Psoas muscle (tissue), 8 donors: ENCODE results near the gene GDPD5. TPM values are rescaled to one million over a fixed set of nuclear protein-coding genes. Genes with fewer than 3 reads are reported as not detected.

ENCODE experiments used
- ATAC-seq, 4 donors: fragments of 200-7000 bp; cut with Tn5 transposase; one replicate each; pipeline ENCODE4 v1.9.1; 2020; ENCODE audit warnings: moderate library complexity in 3 of 4, mild to moderate bottlenecking in 2 of 4
- DNase-seq, 2 donors: peaks; one replicate each; pipeline ENCODE4 v3.0.0-alpha.2; 2020
- H3K27ac ChIP-seq: fragments of 200-600 bp; one replicate; pipeline ENCODE4 v1.8.0; 2022
- H3K27me3 ChIP-seq, 3 donors: fragments of 200-600 bp in 1 of 3; one replicate each; pipeline versions ENCODE4 v1.6.1 to v1.8.0; 2013 to 2022; ENCODE audit warnings: low read length in 2 of 3, mild to moderate bottlenecking in 2 of 3, moderate library complexity in 1 of 3; ENCODE audit not compliant: insufficient read depth in 3 of 3
- H3K36me3 ChIP-seq, 2 donors: fragments of 200-600 bp in 1 of 2; one replicate each; pipeline versions ENCODE4 v1.6.1 to v1.8.0; 2013 to 2022; ENCODE audit warnings: low read depth in 1 of 2, mild to moderate bottlenecking in 1 of 2, moderate library complexity in 1 of 2; ENCODE audit not compliant: insufficient read depth in 1 of 2
- H3K4me1 ChIP-seq: fragments of 200-600 bp; one replicate; pipeline ENCODE4 v1.8.0; 2022
- H3K4me3 ChIP-seq: fragments of 200-600 bp; one replicate; pipeline ENCODE4 v1.8.0; 2022; ENCODE audit warnings: mild to moderate bottlenecking
- H3K9me3 ChIP-seq: fragments of 200-600 bp; one replicate; pipeline ENCODE4 v1.8.0; 2022
- WGBS, 3 donors: extraction: QIAGEN DNeasy Blood & Tissue Kit; methylation state at CpG; one replicate each; pipeline versions ENCODE4 v1.1.6 to v1.1.7; 2013; 5-methylcytosine and 5-hydroxymethylcytosine counted together
- intact Hi-C, 2 donors: fragments of 100-400 bp; cut with DNase I; formaldehyde crosslinking; loops; one replicate each; pipeline versions ENCODE4 v1.11.0 to v1.14.2; 2022
- polyA plus RNA-seq, 3 donors: library from polyadenylated mRNA; stranded (reverse); fragments of 200-250 nt; gene quantifications; one replicate each; pipeline ENCODE4 v1.2.3, GENCODE V29; 2013
- total RNA-seq, 4 donors: library from RNA; stranded (reverse); fragmentation: NEBNext Ultra II Directional in 2 of 4; extraction: Animal tissue kit (Norgen Biotek cat#: 25700) in 2 of 4; gene quantifications; one replicate each; pipeline versions ENCODE4 v1.2.1 to v1.2.4, GENCODE V29; 2021 to 2023
- TF ChIP-seq, protein P1 (sequence below): fragments of 200-600 bp; IDR thresholded peaks from one replicate; pipeline ENCODE4 v1.8.0; 2022; ENCODE audit warnings: antibody characterized with exemption
- donor health status: healthy with polysubstance abuse.
- donor health status: DM: no; HTN: no; CAD: no; lungs with moderate emphysema.
- donor health status: Bipolar disorder and iron deficiency.
- donor health status: healthy.
- donor health status: DM: yes; HTN: yes; CAD: no.
- donor health status: DM: no; HTN: no; CAD: no.
- donor health status: DM: no; HTN: no; CAD: no.
- donor health status: DM: yes; HTN: yes; CAD: no.

Gene GDPD5
- total and polyA plus RNA-seq, 7 donors: 2.7 to 16.5 (median 11.5) TPM

DNA sequence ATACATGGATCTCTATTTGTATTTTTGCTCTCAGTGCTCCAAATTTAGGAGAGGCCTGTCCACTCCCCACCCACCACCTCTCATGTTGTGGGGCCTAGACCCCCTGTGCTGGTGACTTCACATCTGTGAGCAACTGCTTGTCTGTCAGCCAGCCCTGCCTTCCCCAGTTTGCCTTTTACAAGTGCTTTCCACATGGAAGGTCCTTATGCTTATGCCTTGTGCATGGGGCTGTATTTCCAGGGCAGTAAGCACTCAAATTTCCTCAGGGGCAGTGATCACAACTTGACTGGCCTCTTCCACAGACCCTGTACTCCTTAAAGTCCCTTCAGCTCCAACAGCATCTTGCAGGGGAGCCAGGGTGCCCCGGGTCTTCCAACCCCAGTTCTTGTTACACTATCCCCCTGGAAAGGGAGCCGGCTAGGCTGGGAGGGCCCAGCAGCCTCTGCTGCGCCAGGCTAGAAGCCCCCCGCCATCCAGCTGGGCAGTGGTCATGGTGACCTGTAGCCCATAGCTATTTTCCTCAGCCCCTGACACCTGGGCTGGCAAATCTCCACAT is 29.9 kb downstream of the GDPD5 start:
- 77 to 85% (median 82%) methylated on average over 4 of the region's 4 CpGs for WGBS, 3 donors
- H3K9me3 ChIP-seq: no peaks in the 10 kb centered on the region
- TF ChIP-seq, protein P1, sequence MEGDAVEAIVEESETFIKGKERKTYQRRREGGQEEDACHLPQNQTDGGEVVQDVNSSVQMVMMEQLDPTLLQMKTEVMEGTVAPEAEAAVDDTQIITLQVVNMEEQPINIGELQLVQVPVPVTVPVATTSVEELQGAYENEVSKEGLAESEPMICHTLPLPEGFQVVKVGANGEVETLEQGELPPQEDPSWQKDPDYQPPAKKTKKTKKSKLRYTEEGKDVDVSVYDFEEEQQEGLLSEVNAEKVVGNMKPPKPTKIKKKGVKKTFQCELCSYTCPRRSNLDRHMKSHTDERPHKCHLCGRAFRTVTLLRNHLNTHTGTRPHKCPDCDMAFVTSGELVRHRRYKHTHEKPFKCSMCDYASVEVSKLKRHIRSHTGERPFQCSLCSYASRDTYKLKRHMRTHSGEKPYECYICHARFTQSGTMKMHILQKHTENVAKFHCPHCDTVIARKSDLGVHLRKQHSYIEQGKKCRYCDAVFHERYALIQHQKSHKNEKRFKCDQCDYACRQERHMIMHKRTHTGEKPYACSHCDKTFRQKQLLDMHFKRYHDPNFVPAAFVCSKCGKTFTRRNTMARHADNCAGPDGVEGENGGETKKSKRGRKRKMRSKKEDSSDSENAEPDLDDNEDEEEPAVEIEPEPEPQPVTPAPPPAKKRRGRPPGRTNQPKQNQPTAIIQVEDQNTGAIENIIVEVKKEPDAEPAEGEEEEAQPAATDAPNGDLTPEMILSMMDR: no peak
- peaks cover 18% of the 10 kb centered on the region for H3K4me1 ChIP-seq
- no peak overlapping the region for H3K27ac ChIP-seq
- no peak for ATAC-seq
- peak in 1 of 2 donors; percentile 35 for DNase-seq
- no peaks in the 10 kb centered on the region for H3K27me3 ChIP-seq
- no peaks in the 10 kb centered on the region for H3K36me3 ChIP-seq
- intact Hi-C loops: no loop called here
- no peak overlapping the region for H3K4me3 ChIP-seq

DNA sequence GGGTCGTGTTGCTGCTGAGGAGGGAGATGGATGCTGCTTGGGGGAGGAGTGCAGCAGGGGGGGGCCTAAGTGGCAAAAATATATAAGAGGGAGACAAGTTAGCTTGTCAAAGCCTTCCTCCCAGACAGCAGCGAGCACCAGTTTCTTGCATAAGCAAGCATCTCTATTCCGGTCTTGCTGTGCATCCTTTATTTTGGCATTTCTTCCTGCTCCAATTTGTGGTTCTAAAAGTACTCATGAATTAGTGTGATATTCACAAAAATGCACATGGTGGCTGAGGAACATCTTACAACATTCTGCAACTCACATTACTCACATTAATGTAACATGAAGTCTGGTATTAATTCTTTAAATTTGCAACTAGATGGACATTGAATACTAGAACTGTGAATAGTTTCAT is 32.1 kb downstream of the GDPD5 start:
- H3K36me3 ChIP-seq: no peaks in the 10 kb centered on the region
- ATAC-seq: no peak
- 88 to 91% (median 90%) methylated on average over 3 of the region's 3 CpGs for WGBS, 3 donors
- TF ChIP-seq, protein P1: no peak
- intact Hi-C loops: no loop called here
- H3K27ac ChIP-seq: no peak overlapping the region
- peaks cover 7% of the 10 kb centered on the region for H3K4me1 ChIP-seq
- DNase-seq: no peak
- no peaks in the 10 kb centered on the region for H3K27me3 ChIP-seq
- no peaks in the 10 kb centered on the region for H3K9me3 ChIP-seq
- H3K4me3 ChIP-seq: no peak overlapping the region

DNA sequence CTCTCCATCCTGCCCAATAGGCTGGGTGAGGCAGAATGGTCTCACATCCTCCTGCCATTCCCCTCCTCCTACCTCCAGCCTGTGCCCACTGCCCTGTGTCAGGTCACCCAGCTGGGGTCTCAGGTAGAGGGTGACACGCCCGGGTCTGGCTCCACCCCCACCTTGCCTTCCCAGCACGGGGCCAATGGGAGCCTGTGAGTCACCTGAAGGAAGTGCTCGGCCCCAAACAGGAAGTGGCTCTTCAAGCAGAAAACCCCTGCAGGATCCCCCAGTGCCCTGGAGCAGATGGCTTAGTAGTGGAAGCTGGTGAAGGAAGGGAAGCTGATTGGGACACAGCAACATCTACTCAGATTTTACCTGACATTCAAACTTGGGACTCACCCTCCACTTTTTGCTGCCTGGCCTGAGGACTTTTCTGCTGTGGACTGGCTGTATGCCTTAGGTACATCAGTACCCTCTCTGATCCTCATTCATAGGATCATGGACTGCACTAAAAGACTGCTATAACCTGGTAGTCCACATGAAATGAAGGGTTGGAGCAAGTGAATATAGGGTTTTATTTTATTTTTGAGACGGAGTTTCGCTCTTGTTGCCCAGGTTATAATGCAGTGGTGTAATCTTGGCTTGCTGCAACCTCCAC is 33.4 kb downstream of the GDPD5 start:
- ATAC-seq: no peak

DNA sequence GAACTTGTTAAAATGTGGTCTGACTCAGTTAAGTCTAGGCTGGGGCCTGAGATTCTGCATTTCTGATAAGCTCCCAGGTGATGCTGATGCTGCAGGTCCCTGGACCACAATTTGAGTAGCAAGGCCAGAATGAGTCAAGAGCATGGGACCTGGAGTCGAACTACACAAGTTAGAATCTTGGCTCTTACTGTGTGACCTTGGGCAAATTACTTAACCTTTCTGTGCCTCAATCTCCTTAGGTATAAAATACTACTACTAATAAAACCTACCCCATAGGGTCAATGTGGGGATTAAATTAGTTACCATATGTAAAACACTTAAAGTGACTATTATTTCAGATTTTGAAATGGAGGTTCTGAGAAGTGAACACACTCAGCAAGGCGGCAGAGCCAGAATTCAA is 34.3 kb downstream of the GDPD5 start:
- intact Hi-C loops: no loop called here
- 94 to 100% (median 96%) methylated on average over 2 of the region's 2 CpGs for WGBS, 3 donors
- TF ChIP-seq, protein P1: no peak
- no peak for ATAC-seq
- no peak for DNase-seq
- H3K27me3 ChIP-seq: no peaks in the 10 kb centered on the region
- peaks cover 12% of the 10 kb centered on the region for H3K4me1 ChIP-seq
- H3K4me3 ChIP-seq: no peak overlapping the region
- no peak overlapping the region for H3K27ac ChIP-seq
- no peaks in the 10 kb centered on the region for H3K9me3 ChIP-seq
- H3K36me3 ChIP-seq: no peaks in the 10 kb centered on the region

More for the DNA sequence above, 33.4 kb downstream of the GDPD5 start:
- peaks cover 12% of the 10 kb centered on the region for H3K4me1 ChIP-seq
- no peak overlapping the region for H3K27ac ChIP-seq
- no peak for DNase-seq
- H3K36me3 ChIP-seq: no peaks in the 10 kb centered on the region
- WGBS, 3 donors: 62 to 73% (median 72%) methylated on average over 4 to 6 of the region's 6 CpGs
- no peaks in the 10 kb centered on the region for H3K9me3 ChIP-seq
- intact Hi-C loops: no loop called here
- TF ChIP-seq, protein P1: no peak
- no peaks in the 10 kb centered on the region for H3K27me3 ChIP-seq
- no peak overlapping the region for H3K4me3 ChIP-seq
